Measurements from ENCODE around the gene PGM2L1. TPM values are rescaled to one million over a fixed set of nuclear protein-coding genes. Genes with fewer than 3 reads are reported as not detected.
A peak's percentile ranks its signal among the peaks of the same experiment; 100 is the strongest.

The PGM2L1 gene
- 1 to 10 TPM; 4.4 to 8.0 (median 6.6) TPM for total RNA-seq
- 6.3 TPM for total RNA-seq (2013)

- Histone ChIP-seq H3K4me3 (ENCODE audit: low read length) (peak within 1 kb of the TSS; percentile 95), H3K4me1 (ENCODE audit: control insufficient read depth, insufficient read depth, low read length) (peaks cover 8% of the 10 kb centered on the region), H3K36me3 (ENCODE audit: control insufficient read depth, insufficient read depth, low read length) (no peaks in the 10 kb centered on the region), H3K27me3 (ENCODE audit: control insufficient read depth, insufficient read depth, low read length) (no peaks in the 10 kb centered on the region), H3K27ac (ENCODE audit: low read length) (peak within 1 kb of the TSS; percentile 77), H3K9me3 (ENCODE audit: control insufficient read depth, insufficient read depth, low read length) (no peaks in the 10 kb centered on the region)
- TF ChIP-seq CTCF (IDR thresholded peaks at IDR 0.05): no peak
- ATAC-seq: peak; percentile 93 to 97 (median 93)
- WGBS (ENCODE audit: insufficient coverage): under 1% methylated on average over 69 of the region's 71 CpGs
- peak; percentile 90 to 97 for DNase-seq
- Mint-ChIP-seq H3K36me3 (no peaks in the 10 kb centered on the region), H3K9me3 (no peaks in the 10 kb centered on the region), H3K27ac (peak within 1 kb of the TSS; percentile 96 to 97), H3K4me3 (peak within 1 kb of the TSS; percentile 88), H3K4me1 (peaks cover 14 to 18% of the 10 kb centered on the region in 2 donors), H3K27me3 (ENCODE audit: low read depth in 2 of 2) (no peaks in the 10 kb centered on the region)
- intact Hi-C loops (cut with micrococcal nuclease): loop anchor here (1.0 kb wide), 1 partner anchor 95 kb away; the partner anchor contains the start of gene LIPT2
Measured at GRCh38 chr11:74398244-74399159, at the start of gene PGM2L1. Gene PGM2L1 (minus strand): TSS chr11:74398433. CDS start chr11:74398161, 272 bp downstream.

DNA sequence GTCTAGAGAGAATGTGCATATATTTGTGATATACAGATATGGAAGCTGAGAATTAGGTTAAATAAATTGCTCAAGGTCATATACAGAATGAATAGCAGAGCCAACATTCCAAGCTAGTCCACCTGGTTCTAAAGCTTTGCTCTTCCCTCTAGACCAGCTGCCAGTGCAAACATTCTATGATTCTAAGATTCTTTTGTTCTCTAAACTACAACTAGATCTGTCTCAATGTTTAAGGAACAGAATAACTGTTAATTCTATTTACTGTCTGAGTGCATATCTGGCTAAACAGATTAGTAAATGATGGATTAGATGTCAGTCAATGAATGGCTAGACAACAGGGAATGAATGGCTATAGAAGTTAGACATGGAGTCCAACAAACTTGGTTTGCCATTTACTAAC, 49.5 kb upstream of the PGM2L1 start:
- H3K27me3 ChIP-seq (ENCODE audit: control insufficient read depth, insufficient read depth, low read length): no peaks in the 10 kb centered on the region
- no peak for ATAC-seq
- H3K36me3 ChIP-seq (ENCODE audit: control insufficient read depth, insufficient read depth, low read length): no peaks in the 10 kb centered on the region
- Mint-ChIP-seq H3K4me3 (no peak overlapping the region), H3K27me3 (ENCODE audit: low read depth in 2 of 2) (peaks cover 10 to 15% of the 10 kb centered on the region in 2 donors), H3K9me3 (no peaks in the 10 kb centered on the region), H3K4me1 (peaks cover 0 to 4% of the 10 kb centered on the region in 2 donors), H3K36me3 (no peaks in the 10 kb centered on the region), H3K27ac (no peak overlapping the region)
- DNase-seq: no peak
- H3K9me3 ChIP-seq (ENCODE audit: control insufficient read depth, insufficient read depth, low read length): no peaks in the 10 kb centered on the region
- intact Hi-C loops (cut with micrococcal nuclease): loop anchor here (2.0 to 5.0 kb wide), 2 partner anchors 123 to 485 kb away; no protein-coding TSS in a partner anchor
- no peak overlapping the region for H3K4me3 ChIP-seq (ENCODE audit: low read length)
- H3K27ac ChIP-seq (ENCODE audit: low read length): no peak overlapping the region
- H3K4me1 ChIP-seq (ENCODE audit: control insufficient read depth, insufficient read depth, low read length): no peaks in the 10 kb centered on the region
- TF ChIP-seq CTCF (IDR thresholded peaks at IDR 0.05): no peak

DNA sequence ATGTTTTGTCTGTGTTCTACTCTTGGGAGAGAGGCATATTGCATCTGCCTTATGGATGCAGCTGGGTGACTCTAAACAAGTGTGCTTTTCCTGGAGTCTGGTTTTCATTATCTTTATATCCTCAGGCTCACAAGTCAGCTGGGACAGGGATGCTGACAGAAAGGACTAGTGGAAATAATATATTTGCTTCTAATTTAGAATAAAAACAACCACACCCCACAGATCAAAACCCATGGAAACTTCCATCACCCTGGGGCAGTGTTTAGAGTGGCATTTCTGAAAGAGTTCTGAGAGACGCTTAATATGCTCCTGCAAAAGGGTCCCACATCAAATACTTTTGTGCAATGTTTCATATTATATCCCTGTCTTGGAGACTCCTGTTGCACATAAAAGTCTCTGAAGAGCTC, 48.3 kb upstream of the PGM2L1 start:
- TF ChIP-seq CTCF (IDR thresholded peaks at IDR 0.05): no peak
- no peaks in the 10 kb centered on the region for H3K9me3 Mint-ChIP-seq
- no peak overlapping the region for H3K4me3 Mint-ChIP-seq
- intact Hi-C loops (cut with micrococcal nuclease): loop anchor here (5.0 kb wide), 1 partner anchor 484 kb away; no protein-coding TSS in a partner anchor
- peaks cover 0 to 4% of the 10 kb centered on the region in 2 donors for H3K4me1 Mint-ChIP-seq
- 50% methylated on average over 1 of the region's 1 CpG for WGBS (ENCODE audit: insufficient coverage)
- no peak overlapping the region for H3K27ac Mint-ChIP-seq
- H3K27me3 ChIP-seq (ENCODE audit: control insufficient read depth, insufficient read depth, low read length): no peaks in the 10 kb centered on the region
- H3K36me3 Mint-ChIP-seq: no peaks in the 10 kb centered on the region
- no peaks in the 10 kb centered on the region for H3K9me3 ChIP-seq (ENCODE audit: control insufficient read depth, insufficient read depth, low read length)
- H3K4me3 ChIP-seq (ENCODE audit: low read length): no peak overlapping the region
- no peak for DNase-seq
- H3K4me1 ChIP-seq (ENCODE audit: control insufficient read depth, insufficient read depth, low read length): no peaks in the 10 kb centered on the region
- no peak for ATAC-seq
- H3K27me3 Mint-ChIP-seq (ENCODE audit: low read depth in 2 of 2): peaks cover 10 to 11% of the 10 kb centered on the region in 2 donors
- H3K36me3 ChIP-seq (ENCODE audit: control insufficient read depth, insufficient read depth, low read length): no peaks in the 10 kb centered on the region
- no peak overlapping the region for H3K27ac ChIP-seq (ENCODE audit: low read length)

Measured in natural killer cell (primary cell).